Measurements from ENCODE around the gene HOXD12.

- TF ChIP-seq, protein P1, sequence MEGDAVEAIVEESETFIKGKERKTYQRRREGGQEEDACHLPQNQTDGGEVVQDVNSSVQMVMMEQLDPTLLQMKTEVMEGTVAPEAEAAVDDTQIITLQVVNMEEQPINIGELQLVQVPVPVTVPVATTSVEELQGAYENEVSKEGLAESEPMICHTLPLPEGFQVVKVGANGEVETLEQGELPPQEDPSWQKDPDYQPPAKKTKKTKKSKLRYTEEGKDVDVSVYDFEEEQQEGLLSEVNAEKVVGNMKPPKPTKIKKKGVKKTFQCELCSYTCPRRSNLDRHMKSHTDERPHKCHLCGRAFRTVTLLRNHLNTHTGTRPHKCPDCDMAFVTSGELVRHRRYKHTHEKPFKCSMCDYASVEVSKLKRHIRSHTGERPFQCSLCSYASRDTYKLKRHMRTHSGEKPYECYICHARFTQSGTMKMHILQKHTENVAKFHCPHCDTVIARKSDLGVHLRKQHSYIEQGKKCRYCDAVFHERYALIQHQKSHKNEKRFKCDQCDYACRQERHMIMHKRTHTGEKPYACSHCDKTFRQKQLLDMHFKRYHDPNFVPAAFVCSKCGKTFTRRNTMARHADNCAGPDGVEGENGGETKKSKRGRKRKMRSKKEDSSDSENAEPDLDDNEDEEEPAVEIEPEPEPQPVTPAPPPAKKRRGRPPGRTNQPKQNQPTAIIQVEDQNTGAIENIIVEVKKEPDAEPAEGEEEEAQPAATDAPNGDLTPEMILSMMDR (IDR thresholded peaks at IDR 0.05): peak; percentile 53 to 83 (median 65)
- TF ChIP-seq POLR2A (IDR thresholded peaks at IDR 0.05): no peak
Measured at GRCh38 chr2:176088048-176088936, 11.3 kb upstream of the HOXD12 start.
